Measurements from ENCODE around the gene NUDT3. TPM values are rescaled to one million over a fixed set of nuclear protein-coding genes. Genes with fewer than 3 reads are reported as not detected.
"Not testable (repeated sequence)": the region's sequence is repeated elsewhere in the genome, so short reads cannot be mapped to it uniquely, and the experiment has no call there.

NUDT3 gene
- total RNA-seq, 1 donor from 2014 or later = 20.0 TPM

DNA sequence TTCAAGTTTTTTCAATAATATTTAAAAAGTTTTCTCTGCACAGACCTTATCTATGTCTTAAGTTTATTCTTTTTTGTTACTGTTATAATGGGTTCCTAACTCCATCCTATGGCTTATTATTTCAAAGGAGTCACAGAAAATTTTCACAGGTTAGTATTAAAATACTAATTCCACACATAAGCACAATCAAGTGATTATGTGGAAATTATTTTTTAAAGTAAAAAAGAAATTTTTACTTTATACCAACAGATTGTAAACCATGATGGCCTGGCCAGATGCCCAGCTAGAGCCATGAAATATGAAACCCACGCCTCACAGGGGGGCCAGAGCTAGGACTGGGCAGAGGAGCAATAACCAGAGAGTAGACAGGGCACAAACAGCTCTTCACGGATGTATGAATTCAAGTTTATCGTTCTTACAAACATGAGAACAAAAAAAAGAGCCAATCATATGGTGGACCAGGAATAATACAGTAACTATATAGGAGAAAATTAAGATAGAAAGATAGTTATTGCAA is 34.0 kb downstream of the NUDT3 start:
- no peak for DNase-seq (ENCODE audit: low spot score)
- Mint-ChIP-seq H3K4me3 (no peak overlapping the region), H3K4me1 (ENCODE audit: low read depth) (peaks cover 30% of the 10 kb centered on the region), H3K36me3 (ENCODE audit: low read depth) (no peaks in the 10 kb centered on the region), H3K9me3 (no peaks in the 10 kb centered on the region), H3K27me3 (ENCODE audit: insufficient read depth) (no peaks in the 10 kb centered on the region), H3K27ac (no peak overlapping the region)
- intact Hi-C loops (cut with micrococcal nuclease) = no loop called here

DNA sequence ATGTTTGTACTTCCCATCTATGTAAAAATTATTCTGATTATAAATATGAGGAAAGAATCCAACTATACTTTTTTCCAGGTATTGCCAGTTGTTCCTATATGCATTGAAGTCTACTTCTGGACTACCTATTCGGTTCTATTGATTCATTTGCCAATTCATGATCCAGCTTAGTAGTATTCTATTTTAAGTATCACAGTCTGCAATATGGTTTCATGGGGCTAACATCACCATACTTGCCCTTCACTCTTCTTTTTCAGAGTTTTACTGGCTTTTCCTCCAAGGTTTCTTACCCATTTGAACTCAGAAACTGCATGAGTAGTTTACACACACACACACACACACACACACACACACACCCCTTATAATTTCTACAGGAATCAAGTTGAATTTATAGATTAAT is 34.5 kb downstream of the NUDT3 start:
- H3K36me3 Mint-ChIP-seq (ENCODE audit: low read depth) = no peaks in the 10 kb centered on the region
- intact Hi-C loops (cut with micrococcal nuclease) = no loop called here
- H3K4me3 Mint-ChIP-seq = no peak overlapping the region
- no peaks in the 10 kb centered on the region for H3K27me3 Mint-ChIP-seq (ENCODE audit: insufficient read depth)
- no peak overlapping the region for H3K27ac Mint-ChIP-seq
- H3K4me1 Mint-ChIP-seq (ENCODE audit: low read depth) = peaks cover 24% of the 10 kb centered on the region
- H3K9me3 Mint-ChIP-seq = no peaks in the 10 kb centered on the region
- no peak for DNase-seq (ENCODE audit: low spot score)

GRCh38 chr6:34355889-34356288 is 36.6 kb downstream of the NUDT3 start:
- Mint-ChIP-seq H3K9me3 (no peaks in the 10 kb centered on the region), H3K27ac (no peak overlapping the region), H3K4me1 (ENCODE audit: low read depth) (peaks cover 12% of the 10 kb centered on the region), H3K36me3 (ENCODE audit: low read depth) (no peaks in the 10 kb centered on the region), H3K4me3 (no peak overlapping the region), H3K27me3 (ENCODE audit: insufficient read depth) (no peaks in the 10 kb centered on the region)
- DNase-seq (ENCODE audit: low spot score) = no peak
- intact Hi-C loops (cut with micrococcal nuclease) = no loop called here

- H3K4me1 Mint-ChIP-seq (ENCODE audit: low read depth); H3K9me3 Mint-ChIP-seq; H3K4me3 Mint-ChIP-seq; intact Hi-C loops (cut with micrococcal nuclease); H3K27ac Mint-ChIP-seq; DNase-seq (ENCODE audit: low spot score); H3K27me3 Mint-ChIP-seq (ENCODE audit: insufficient read depth); H3K36me3 Mint-ChIP-seq (ENCODE audit: low read depth): not testable (repeated sequence)
These were observed 38.2 kb downstream of the NUDT3 start for GRCh38 chr6:34354230-34354629.

- H3K27me3 Mint-ChIP-seq (ENCODE audit: insufficient read depth); DNase-seq (ENCODE audit: low spot score); H3K4me3 Mint-ChIP-seq; H3K4me1 Mint-ChIP-seq (ENCODE audit: low read depth); H3K9me3 Mint-ChIP-seq; H3K36me3 Mint-ChIP-seq (ENCODE audit: low read depth); H3K27ac Mint-ChIP-seq; intact Hi-C loops (cut with micrococcal nuclease): not testable (repeated sequence)
These were observed 38.9 kb downstream of the NUDT3 start for GRCh38 chr6:34353530-34353929.

DNA sequence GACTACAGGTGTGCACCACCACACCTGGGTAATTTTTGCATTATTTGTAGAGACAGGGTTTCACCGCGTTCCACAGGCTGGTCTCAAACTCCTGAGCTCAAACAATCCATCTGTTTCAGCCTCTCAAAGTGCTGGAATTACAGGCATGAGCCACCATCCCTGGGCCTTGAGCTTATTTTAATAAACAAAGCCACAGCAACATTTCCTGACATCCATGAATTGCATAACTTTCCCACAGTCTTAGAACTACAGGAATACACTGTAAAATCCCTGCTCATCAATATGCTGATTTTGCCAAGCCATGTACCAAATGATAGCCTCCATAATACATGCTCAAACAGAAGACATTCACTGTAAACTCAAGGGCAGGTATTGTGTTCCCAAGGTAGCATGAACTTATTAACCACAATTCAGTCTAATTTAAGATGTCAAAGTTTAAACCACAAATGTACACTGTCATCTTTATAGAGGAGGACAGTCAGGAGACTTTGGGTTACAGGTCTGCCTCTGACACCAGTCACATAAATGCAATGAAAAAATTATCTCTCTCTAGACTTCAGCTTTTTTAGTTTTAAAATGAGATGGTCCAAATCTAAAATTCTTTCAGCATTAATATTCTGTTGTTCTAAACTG is 40.0 kb downstream of the NUDT3 start:
- Mint-ChIP-seq H3K4me3 (no peak overlapping the region), H3K36me3 (ENCODE audit: low read depth) (no peaks in the 10 kb centered on the region), H3K27me3 (ENCODE audit: insufficient read depth) (no peaks in the 10 kb centered on the region), H3K9me3 (no peaks in the 10 kb centered on the region), H3K27ac (no peak overlapping the region), H3K4me1 (ENCODE audit: low read depth) (peaks cover 5% of the 10 kb centered on the region)
- DNase-seq (ENCODE audit: low spot score) = no peak
- intact Hi-C loops (cut with micrococcal nuclease) = no loop called here

DNA sequence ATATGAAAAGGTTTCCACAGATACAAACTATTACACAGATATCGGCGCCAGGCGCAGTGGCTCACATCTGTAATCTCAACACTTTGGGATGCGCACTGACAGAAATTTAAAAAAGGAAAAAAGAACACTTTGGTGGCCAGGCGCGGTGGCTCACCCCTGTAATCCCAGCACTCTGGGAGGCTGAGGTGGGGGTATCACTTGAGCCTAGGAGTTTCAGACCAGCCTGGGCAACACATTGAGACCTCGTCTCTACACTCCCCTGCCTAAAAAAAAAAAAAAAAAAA is 41.6 kb downstream of the NUDT3 start:
- H3K4me3 Mint-ChIP-seq = no peak overlapping the region
- intact Hi-C loops (cut with micrococcal nuclease) = no loop called here
- no peaks in the 10 kb centered on the region for H3K9me3 Mint-ChIP-seq
- H3K4me1 Mint-ChIP-seq (ENCODE audit: low read depth) = peaks cover 5% of the 10 kb centered on the region
- H3K27ac Mint-ChIP-seq = no peak overlapping the region
- no peaks in the 10 kb centered on the region for H3K36me3 Mint-ChIP-seq (ENCODE audit: low read depth)
- H3K27me3 Mint-ChIP-seq (ENCODE audit: insufficient read depth) = no peaks in the 10 kb centered on the region
- no peak for DNase-seq (ENCODE audit: low spot score)

- Mint-ChIP-seq H3K36me3 (ENCODE audit: low read depth) (no peaks in the 10 kb centered on the region), H3K4me1 (ENCODE audit: low read depth) (peaks cover 5% of the 10 kb centered on the region), H3K4me3 (no peak overlapping the region), H3K9me3 (no peaks in the 10 kb centered on the region), H3K27me3 (ENCODE audit: insufficient read depth) (no peaks in the 10 kb centered on the region), H3K27ac (no peak overlapping the region)
- DNase-seq (ENCODE audit: low spot score) = no peak
- intact Hi-C loops (cut with micrococcal nuclease) = no loop called here
These were observed 42.1 kb downstream of the NUDT3 start for GRCh38 chr6:34350137-34350933.

DNA sequence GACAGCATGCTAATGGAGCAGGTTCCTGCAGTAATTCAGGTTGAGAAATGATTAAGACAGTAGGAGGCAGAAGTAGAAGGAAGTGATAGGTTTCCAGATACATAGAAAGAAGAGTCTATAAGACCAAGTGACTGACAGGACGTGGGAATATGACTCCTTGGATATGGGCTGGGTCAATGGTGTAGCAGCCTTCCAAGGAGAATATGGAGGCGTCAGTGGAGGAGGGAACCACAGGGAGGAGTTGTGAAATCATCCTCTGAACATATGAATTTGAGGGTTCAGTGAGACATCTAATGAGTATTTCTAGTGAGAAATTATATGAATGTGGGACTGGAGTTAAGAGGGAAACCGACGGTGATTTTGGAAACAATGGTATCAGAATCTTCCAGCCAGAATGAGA is 43.3 kb downstream of the NUDT3 start:
- H3K4me1 Mint-ChIP-seq (ENCODE audit: low read depth) = peaks cover 11% of the 10 kb centered on the region
- H3K4me3 Mint-ChIP-seq = no peak overlapping the region
- H3K27me3 Mint-ChIP-seq (ENCODE audit: insufficient read depth) = no peaks in the 10 kb centered on the region

GRCh38 chr6:34347303-34347702 is 45.2 kb downstream of the NUDT3 start:
- Mint-ChIP-seq H3K36me3 (ENCODE audit: low read depth) (peaks cover 2% of the 10 kb centered on the region), H3K4me3 (no peak overlapping the region), H3K4me1 (ENCODE audit: low read depth) (peaks cover 18% of the 10 kb centered on the region), H3K9me3 (peaks cover 3% of the 10 kb centered on the region), H3K27me3 (ENCODE audit: insufficient read depth) (no peaks in the 10 kb centered on the region), H3K27ac (no peak overlapping the region)
- intact Hi-C loops (cut with micrococcal nuclease) = no loop called here
- DNase-seq (ENCODE audit: low spot score) = no peak

More for the DNA sequence above, 43.3 kb downstream of the NUDT3 start:
- Mint-ChIP-seq H3K9me3 (peaks cover 1% of the 10 kb centered on the region), H3K27ac (no peak overlapping the region), H3K36me3 (ENCODE audit: low read depth) (peaks cover 1% of the 10 kb centered on the region)
- DNase-seq (ENCODE audit: low spot score) = no peak
- intact Hi-C loops (cut with micrococcal nuclease) = no loop called here

- Mint-ChIP-seq H3K4me1 (ENCODE audit: low read depth) (peaks cover 18% of the 10 kb centered on the region), H3K9me3 (peaks cover 3% of the 10 kb centered on the region), H3K27me3 (ENCODE audit: insufficient read depth) (no peaks in the 10 kb centered on the region), H3K27ac (no peak overlapping the region), H3K36me3 (ENCODE audit: low read depth) (peaks cover 2% of the 10 kb centered on the region), H3K4me3 (no peak overlapping the region)
- DNase-seq (ENCODE audit: low spot score) = no peak
- intact Hi-C loops (cut with micrococcal nuclease) = no loop called here
These were observed 46.0 kb downstream of the NUDT3 start for GRCh38 chr6:34346175-34347119.

DNA sequence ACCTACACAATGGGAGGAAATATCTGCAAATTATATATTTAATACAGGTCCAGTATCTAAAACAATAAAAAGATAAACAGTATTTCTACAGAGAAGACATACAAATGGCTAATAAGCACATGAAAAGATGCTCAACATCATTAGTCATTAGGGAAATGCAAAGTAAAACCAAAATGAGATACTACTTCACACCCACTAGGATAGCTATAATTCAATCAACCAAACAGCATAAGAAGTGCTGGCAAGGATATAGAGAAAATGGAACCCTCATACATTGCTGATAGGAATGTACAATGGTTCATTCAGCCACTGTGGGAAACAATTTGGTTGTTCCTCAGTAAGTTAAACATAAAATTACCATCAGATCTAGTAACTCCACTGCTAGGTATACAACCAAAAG is 48.7 kb downstream of the NUDT3 start:
- Mint-ChIP-seq H3K27me3 (ENCODE audit: insufficient read depth) (no peaks in the 10 kb centered on the region), H3K4me1 (ENCODE audit: low read depth) (peaks cover 18% of the 10 kb centered on the region), H3K4me3 (no peak overlapping the region), H3K27ac (no peak overlapping the region), H3K9me3 (peaks cover 3% of the 10 kb centered on the region), H3K36me3 (ENCODE audit: low read depth) (peaks cover 6% of the 10 kb centered on the region)
- no peak for DNase-seq (ENCODE audit: low spot score)
- intact Hi-C loops (cut with micrococcal nuclease) = no loop called here

DNA sequence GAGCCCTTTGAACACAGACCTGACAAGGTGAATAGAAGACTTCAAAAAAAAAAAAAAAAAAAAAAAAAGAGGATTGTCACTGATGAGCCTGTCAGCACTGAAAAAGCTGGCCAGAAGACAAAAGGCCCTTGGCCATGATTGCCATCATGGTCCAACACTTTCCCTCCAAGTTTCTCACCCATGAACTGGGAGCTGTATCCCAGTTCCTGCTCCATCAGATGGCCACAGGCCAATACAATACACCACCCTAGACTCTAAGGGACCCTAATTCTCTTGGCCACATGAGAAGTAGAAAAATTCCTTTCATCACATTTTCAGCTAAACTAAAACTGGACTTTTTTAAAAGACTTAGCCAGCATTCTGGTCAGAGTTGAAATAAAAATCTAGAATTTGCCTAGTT is 50.2 kb downstream of the NUDT3 start:
- Mint-ChIP-seq H3K4me3 (no peak overlapping the region), H3K4me1 (ENCODE audit: low read depth) (peaks cover 27% of the 10 kb centered on the region), H3K27ac (no peak overlapping the region), H3K9me3 (peaks cover 3% of the 10 kb centered on the region), H3K36me3 (ENCODE audit: low read depth) (peaks cover 7% of the 10 kb centered on the region), H3K27me3 (ENCODE audit: insufficient read depth) (no peaks in the 10 kb centered on the region)
- DNase-seq (ENCODE audit: low spot score) = no peak
- intact Hi-C loops (cut with micrococcal nuclease) = no loop called here

Measured in activated T-helper 1 cell treated with anti-CD3 and anti-CD28 coated beads, Interleukin-12 subunit alpha, Interleukin-12 subunit beta, Interleukin-2, Interleukin-4 antibody, amounts not matched to agents 30 ng/mL and 10 ng/mL and 1 ng/mL, durations not matched to agents 14 hours and 24 hours and 36 hours (primary cell).